ENCODE data around the gene ATG14. TPM values are rescaled to one million over a fixed set of nuclear protein-coding genes. Genes with fewer than 3 reads are reported as not detected.
"Not testable (repeated sequence)": the region's sequence is repeated elsewhere in the genome, so short reads cannot be mapped to it uniquely, and the experiment has no call there.

Gene ATG14
- total RNA-seq, 1 donor from 2014 or later = 28.8 TPM

DNA sequence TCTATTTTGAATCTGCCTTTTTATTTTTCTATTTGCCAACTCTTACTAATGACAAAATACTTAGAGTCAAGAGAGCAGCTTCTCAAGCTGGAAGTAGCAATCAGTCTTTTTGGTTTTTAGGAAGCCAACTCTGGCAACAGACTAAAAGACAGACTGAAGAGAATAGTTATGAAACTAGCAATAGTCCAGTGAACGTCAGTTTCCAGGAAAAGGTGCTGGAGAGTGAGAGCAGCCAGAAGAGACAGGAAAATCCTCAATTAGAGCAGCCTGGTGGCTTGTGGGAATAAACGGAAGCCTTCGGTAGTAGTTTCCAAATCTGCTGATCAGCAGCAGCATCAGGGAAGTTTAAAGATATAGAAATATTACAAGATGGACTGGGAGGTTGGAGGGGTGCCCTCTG, 27.1 kb downstream of the ATG14 start:
- Histone ChIP-seq H3K27me3 (no peaks in the 10 kb centered on the region), H3K27ac (no peak overlapping the region), H4K20me1 (ENCODE audit: low read depth) (no peaks in the 10 kb centered on the region), H3K9me3 (ENCODE audit: low read depth) (no peaks in the 10 kb centered on the region), H3K9ac (no peak overlapping the region), H3K4me2 (no peak overlapping the region), H3K36me3 (no peaks in the 10 kb centered on the region), H2AFZ (replicated peaks) (no peak overlapping the region), H3K4me1 (no peaks in the 10 kb centered on the region), H3K4me3 (no peak overlapping the region), H3K79me2 (ENCODE audit: low read depth) (no peaks in the 10 kb centered on the region), H3F3A (ENCODE audit: low read depth) (no peaks in the 10 kb centered on the region)
- DNase-seq (ENCODE audit: low spot score) = no peak
- Mint-ChIP-seq H3K9me3 (no peaks in the 10 kb centered on the region), H3K4me3 (no peak overlapping the region), H3K27ac (no peak overlapping the region), H3K27me3 (ENCODE audit: insufficient read depth, low read depth) (peaks cover 2% of the 10 kb centered on the region), H3K4me1 (peaks cover 2% of the 10 kb centered on the region), H3K36me3 (peaks cover 17% of the 10 kb centered on the region)
- TF ChIP-seq, protein P1, sequence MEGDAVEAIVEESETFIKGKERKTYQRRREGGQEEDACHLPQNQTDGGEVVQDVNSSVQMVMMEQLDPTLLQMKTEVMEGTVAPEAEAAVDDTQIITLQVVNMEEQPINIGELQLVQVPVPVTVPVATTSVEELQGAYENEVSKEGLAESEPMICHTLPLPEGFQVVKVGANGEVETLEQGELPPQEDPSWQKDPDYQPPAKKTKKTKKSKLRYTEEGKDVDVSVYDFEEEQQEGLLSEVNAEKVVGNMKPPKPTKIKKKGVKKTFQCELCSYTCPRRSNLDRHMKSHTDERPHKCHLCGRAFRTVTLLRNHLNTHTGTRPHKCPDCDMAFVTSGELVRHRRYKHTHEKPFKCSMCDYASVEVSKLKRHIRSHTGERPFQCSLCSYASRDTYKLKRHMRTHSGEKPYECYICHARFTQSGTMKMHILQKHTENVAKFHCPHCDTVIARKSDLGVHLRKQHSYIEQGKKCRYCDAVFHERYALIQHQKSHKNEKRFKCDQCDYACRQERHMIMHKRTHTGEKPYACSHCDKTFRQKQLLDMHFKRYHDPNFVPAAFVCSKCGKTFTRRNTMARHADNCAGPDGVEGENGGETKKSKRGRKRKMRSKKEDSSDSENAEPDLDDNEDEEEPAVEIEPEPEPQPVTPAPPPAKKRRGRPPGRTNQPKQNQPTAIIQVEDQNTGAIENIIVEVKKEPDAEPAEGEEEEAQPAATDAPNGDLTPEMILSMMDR (IDR thresholded peaks at IDR 0.05) = no peak
- TF ChIP-seq EZH2phosphoT487 (IDR thresholded peaks at IDR 0.05) (no peak), EZH2 (IDR thresholded peaks at IDR 0.05) (no peak)

DNA sequence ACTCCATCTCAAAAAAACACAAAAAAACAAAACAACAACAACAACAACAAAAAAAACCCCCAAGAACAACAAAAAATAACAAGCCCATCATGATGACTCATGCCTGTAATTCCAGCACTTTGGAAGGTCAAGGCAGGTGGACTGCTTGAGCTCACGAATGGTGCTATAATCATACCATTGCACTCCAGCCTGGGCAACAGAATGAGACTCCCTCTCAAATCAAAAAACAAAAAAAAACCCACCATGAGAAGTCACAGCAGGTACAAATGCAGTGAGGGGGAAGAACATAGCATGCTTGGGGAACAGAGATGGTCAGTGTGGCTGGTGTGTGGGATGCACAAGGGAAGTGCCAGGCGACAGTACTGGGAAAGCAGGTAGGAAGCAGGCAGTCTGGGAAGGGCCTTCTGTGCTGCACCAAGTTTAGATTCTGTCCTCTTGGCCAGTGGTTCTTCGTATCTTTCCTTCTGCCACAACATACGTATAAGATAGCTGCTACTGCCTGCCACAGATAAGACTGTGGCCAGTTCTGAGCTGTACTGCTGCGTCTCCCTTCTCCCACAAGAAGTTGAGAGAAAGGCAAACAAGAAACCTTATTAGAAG, 28.0 kb downstream of the ATG14 start:
- no peak overlapping the region for H3K4me3 ChIP-seq
- H3K79me2 ChIP-seq (ENCODE audit: low read depth) = no peaks in the 10 kb centered on the region
- H3K4me3 Mint-ChIP-seq = no peak overlapping the region
- H3K36me3 ChIP-seq = no peaks in the 10 kb centered on the region
- H3K36me3 Mint-ChIP-seq = peaks cover 14% of the 10 kb centered on the region
- H3K9me3 Mint-ChIP-seq = no peaks in the 10 kb centered on the region
- H3K27ac Mint-ChIP-seq = no peak overlapping the region
- TF ChIP-seq, protein P1 (IDR thresholded peaks at IDR 0.05) = no peak
- TF ChIP-seq EZH2 (IDR thresholded peaks at IDR 0.05) = no peak
- TF ChIP-seq EZH2phosphoT487 (IDR thresholded peaks at IDR 0.05) = no peak
- H3K4me1 Mint-ChIP-seq = peaks cover 2% of the 10 kb centered on the region
- H3K9ac ChIP-seq = no peak overlapping the region
- H3K9me3 ChIP-seq (ENCODE audit: low read depth) = no peaks in the 10 kb centered on the region
- no peak for DNase-seq (ENCODE audit: low spot score)
- no peaks in the 10 kb centered on the region for H4K20me1 ChIP-seq (ENCODE audit: low read depth)
- H3K27ac ChIP-seq = no peak overlapping the region
- H3K4me2 ChIP-seq = no peak overlapping the region
- H3K27me3 ChIP-seq = no peaks in the 10 kb centered on the region
- peaks cover 2% of the 10 kb centered on the region for H3K27me3 Mint-ChIP-seq (ENCODE audit: insufficient read depth, low read depth)
- H3K4me1 ChIP-seq = no peaks in the 10 kb centered on the region
- H3F3A ChIP-seq (ENCODE audit: low read depth) = no peaks in the 10 kb centered on the region
- no peak overlapping the region for H2AFZ ChIP-seq (replicated peaks)

DNA sequence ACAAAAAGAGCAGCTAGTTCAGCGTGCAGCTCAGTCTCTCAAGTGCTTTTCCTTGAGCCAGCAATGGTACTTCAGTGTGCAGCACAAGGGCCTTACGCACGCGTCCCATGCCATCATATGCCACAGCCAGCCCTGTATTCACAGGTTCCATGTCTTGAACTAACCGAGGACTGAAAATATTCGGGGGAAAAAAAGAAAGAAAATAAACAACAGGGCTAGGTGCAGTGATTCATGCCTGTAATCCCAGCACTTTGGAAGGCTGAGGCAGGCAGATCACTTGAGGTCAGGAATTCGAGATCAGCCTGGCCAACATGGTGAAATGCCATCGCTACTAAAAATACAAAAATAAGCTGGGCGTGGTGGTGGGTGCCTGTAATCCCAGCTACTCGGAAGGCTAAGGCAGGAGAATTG, 28.6 kb downstream of the ATG14 start:
- H3K79me2 ChIP-seq (ENCODE audit: low read depth); H3K9me3 ChIP-seq (ENCODE audit: low read depth); H3K4me1 ChIP-seq; H3K27ac Mint-ChIP-seq; H3K27me3 ChIP-seq; H3K27ac ChIP-seq; H3K4me3 ChIP-seq; H3K4me3 Mint-ChIP-seq; DNase-seq (ENCODE audit: low spot score); H3K9ac ChIP-seq; H3K4me1 Mint-ChIP-seq; H2AFZ ChIP-seq (replicated peaks); H3K36me3 ChIP-seq; H3K4me2 ChIP-seq; H3F3A ChIP-seq (ENCODE audit: low read depth); H4K20me1 ChIP-seq (ENCODE audit: low read depth); H3K9me3 Mint-ChIP-seq; H3K27me3 Mint-ChIP-seq (ENCODE audit: insufficient read depth, low read depth): not testable (repeated sequence)
- peaks cover 12% of the 10 kb centered on the region for H3K36me3 Mint-ChIP-seq

DNA sequence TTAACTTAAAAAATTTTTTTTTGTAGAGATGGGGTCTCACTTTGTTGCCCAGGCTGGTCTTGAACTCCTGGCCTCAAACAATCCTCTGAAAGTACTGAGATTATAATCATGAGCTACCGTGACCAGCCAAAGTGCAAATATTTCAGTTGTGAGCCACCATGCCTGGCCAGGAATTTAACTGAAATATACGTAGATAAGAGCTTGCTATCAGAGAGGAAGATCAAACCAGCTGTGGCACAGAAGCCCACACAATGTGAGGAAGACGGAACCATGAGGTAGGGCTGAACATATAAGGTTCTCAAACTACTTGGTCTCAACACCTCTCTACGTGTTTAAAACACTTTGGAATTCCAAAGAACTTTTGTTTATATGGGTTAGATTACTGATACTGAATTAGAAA, 29.1 kb downstream of the ATG14 start:
- H3K9ac ChIP-seq = no peak overlapping the region
- no peak overlapping the region for H3K27ac Mint-ChIP-seq
- H3K9me3 ChIP-seq (ENCODE audit: low read depth) = no peaks in the 10 kb centered on the region
- H3K36me3 ChIP-seq = peaks cover 2% of the 10 kb centered on the region
- H3K79me2 ChIP-seq (ENCODE audit: low read depth) = no peaks in the 10 kb centered on the region
- H3K4me2 ChIP-seq = no peak overlapping the region
- peaks cover 2% of the 10 kb centered on the region for H3K4me1 Mint-ChIP-seq
- no peaks in the 10 kb centered on the region for H3K27me3 ChIP-seq
- TF ChIP-seq EZH2 (IDR thresholded peaks at IDR 0.05) = no peak
- no peak for TF ChIP-seq EZH2phosphoT487 (IDR thresholded peaks at IDR 0.05)
- TF ChIP-seq, protein P1 (IDR thresholded peaks at IDR 0.05) = no peak
- no peak overlapping the region for H3K4me3 Mint-ChIP-seq
- no peak overlapping the region for H3K4me3 ChIP-seq
- H3K36me3 Mint-ChIP-seq = peaks cover 11% of the 10 kb centered on the region
- no peaks in the 10 kb centered on the region for H4K20me1 ChIP-seq (ENCODE audit: low read depth)
- DNase-seq (ENCODE audit: low spot score) = no peak
- no peak overlapping the region for H2AFZ ChIP-seq (replicated peaks)
- H3K9me3 Mint-ChIP-seq = no peaks in the 10 kb centered on the region
- H3K4me1 ChIP-seq = no peaks in the 10 kb centered on the region
- H3K27me3 Mint-ChIP-seq (ENCODE audit: insufficient read depth, low read depth) = peaks cover 2% of the 10 kb centered on the region
- no peaks in the 10 kb centered on the region for H3F3A ChIP-seq (ENCODE audit: low read depth)
- H3K27ac ChIP-seq = no peak overlapping the region
